ENCODE data around the gene ABCD1. TPM values are rescaled to one million over a fixed set of nuclear protein-coding genes. Genes with fewer than 3 reads are reported as not detected.

Gene ABCD1
- total RNA-seq, 3 donors from 2014 or later: 10.2 to 27.8 (median 10.5) TPM

DNA sequence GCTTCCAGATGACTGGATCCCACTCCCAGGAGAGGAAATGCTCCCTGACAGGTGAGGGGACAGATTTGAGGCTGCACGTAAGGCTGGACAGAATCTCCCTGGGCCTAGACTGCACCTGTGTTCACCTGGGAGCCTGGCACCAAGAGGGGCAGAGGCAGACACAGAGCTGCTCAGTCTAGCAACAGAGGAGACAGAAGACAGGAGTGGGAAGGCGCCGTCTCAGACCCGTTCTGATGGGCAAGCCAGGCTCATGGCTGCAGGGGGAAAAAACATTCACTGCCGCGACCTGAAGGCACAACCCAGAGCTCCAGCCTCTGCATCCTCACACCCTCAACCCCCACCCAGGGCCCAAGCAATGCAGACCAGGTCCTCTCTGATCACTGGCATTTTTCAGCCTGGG lies 17.2 kb upstream of the ABCD1 start:
- Histone ChIP-seq H3K27me3 (peaks cover 3 to 13% of the 10 kb centered on the region in 2 donors), H3K4me1 (no peaks in the 10 kb centered on the region), H3K27ac (no peak overlapping the region), H3K4me3 (no peak overlapping the region), H3K36me3 (no peaks in the 10 kb centered on the region), H3K9me3 (no peaks in the 10 kb centered on the region)
- no peak for DNase-seq (ENCODE audit: low spot score in 2 of 2)
- intact Hi-C loops (cut with DNase I; ENCODE audit: low total_unique reads): no loop called here
- TF ChIP-seq POLR2AphosphoS5 (IDR thresholded peaks at IDR 0.05) (no peak), POLR2A (IDR thresholded peaks at IDR 0.05) (no peak)
- TF ChIP-seq, protein P1, sequence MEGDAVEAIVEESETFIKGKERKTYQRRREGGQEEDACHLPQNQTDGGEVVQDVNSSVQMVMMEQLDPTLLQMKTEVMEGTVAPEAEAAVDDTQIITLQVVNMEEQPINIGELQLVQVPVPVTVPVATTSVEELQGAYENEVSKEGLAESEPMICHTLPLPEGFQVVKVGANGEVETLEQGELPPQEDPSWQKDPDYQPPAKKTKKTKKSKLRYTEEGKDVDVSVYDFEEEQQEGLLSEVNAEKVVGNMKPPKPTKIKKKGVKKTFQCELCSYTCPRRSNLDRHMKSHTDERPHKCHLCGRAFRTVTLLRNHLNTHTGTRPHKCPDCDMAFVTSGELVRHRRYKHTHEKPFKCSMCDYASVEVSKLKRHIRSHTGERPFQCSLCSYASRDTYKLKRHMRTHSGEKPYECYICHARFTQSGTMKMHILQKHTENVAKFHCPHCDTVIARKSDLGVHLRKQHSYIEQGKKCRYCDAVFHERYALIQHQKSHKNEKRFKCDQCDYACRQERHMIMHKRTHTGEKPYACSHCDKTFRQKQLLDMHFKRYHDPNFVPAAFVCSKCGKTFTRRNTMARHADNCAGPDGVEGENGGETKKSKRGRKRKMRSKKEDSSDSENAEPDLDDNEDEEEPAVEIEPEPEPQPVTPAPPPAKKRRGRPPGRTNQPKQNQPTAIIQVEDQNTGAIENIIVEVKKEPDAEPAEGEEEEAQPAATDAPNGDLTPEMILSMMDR (IDR thresholded peaks at IDR 0.05): no peak

DNA sequence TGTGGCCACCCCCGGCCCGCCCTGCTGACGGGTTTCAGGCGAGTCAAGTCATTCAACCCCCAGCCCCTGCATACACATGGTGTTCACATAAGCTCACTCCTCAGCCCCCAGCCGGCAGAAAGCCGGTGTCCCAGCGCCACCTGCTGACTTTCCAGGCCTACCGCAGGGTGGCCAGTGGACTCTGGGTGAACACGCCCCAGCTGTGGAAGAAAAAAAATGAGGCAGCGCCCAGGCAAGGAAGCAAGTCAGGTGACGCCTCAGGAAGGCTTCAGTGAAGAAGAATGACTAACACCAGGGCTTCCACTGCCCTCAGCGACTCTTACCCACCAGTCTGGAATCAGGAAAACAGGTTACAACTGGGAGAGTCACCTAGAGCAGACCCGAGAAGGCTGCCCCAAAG lies 16.2 kb upstream of the ABCD1 start:
- intact Hi-C loops (cut with DNase I; ENCODE audit: low total_unique reads): no loop called here
- no peaks in the 10 kb centered on the region for H3K36me3 ChIP-seq
- no peak overlapping the region for H3K4me3 ChIP-seq
- DNase-seq (ENCODE audit: low spot score in 2 of 2): peak in 1 of 2 donors; percentile 61
- peaks cover 0 to 13% of the 10 kb centered on the region in 2 donors for H3K27me3 ChIP-seq
- TF ChIP-seq, protein P1 (IDR thresholded peaks at IDR 0.05): peak; percentile 34 to 60 (median 47)
- TF ChIP-seq POLR2A (IDR thresholded peaks at IDR 0.05): no peak
- TF ChIP-seq POLR2AphosphoS5 (IDR thresholded peaks at IDR 0.05): no peak
- H3K27ac ChIP-seq: peak overlapping the region in 1 of 2 donors; percentile 63
- H3K4me1 ChIP-seq: no peaks in the 10 kb centered on the region
- H3K9me3 ChIP-seq: no peaks in the 10 kb centered on the region

DNA sequence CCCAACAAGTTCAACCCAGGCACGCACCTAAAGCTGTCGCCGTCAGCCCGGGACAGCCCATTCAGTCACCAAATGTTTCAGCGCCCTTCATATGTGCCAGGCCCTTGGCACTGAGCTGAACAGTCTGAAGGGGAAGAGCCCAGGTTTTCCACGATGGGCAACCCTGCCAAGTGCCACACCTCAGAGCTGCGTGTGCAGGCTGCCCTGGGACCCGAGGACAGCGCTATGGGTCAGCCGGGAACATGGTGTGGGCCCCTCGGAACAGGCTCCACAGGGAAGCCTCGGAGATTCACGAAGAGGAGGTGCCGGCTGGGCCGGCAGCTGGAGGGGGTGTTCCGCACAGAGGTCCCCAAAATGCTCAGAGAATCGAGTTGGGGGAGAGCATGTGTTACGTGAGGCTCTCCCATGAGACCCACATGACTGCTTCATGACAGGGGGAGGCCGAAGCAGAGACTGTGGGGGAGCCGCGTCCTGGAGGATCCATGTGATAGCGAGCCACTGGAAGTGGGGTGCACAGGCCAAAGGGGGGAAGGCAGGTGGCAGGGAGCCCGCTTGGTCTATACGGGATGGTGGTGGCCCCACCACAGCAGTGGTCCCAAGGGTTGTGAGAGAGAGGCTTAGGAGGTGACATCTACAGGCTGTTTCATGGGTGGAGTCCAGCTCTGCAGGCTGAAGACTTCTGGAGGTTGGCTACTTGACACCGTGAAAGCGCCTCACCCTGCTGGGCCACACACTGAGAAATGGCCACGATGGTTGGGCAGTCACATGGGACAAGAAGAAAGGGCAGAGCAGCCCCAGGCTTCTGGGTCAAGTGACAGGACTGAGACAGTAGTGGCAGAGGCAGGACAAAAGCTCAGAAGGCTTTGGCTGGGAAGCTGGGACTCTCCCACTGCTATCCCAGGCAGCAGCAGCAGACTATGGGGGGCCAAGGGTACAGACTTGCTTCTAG lies 14.7 kb upstream of the ABCD1 start:
- H3K27me3 ChIP-seq: peaks cover 0 to 13% of the 10 kb centered on the region in 2 donors
- H3K4me3 ChIP-seq: no peak overlapping the region
- H3K36me3 ChIP-seq: no peaks in the 10 kb centered on the region
- H3K9me3 ChIP-seq: no peaks in the 10 kb centered on the region
- H3K4me1 ChIP-seq: no peaks in the 10 kb centered on the region
- intact Hi-C loops (cut with DNase I; ENCODE audit: low total_unique reads): no loop called here
- TF ChIP-seq POLR2AphosphoS5 (IDR thresholded peaks at IDR 0.05): no peak
- TF ChIP-seq POLR2A (IDR thresholded peaks at IDR 0.05): no peak
- TF ChIP-seq, protein P1 (IDR thresholded peaks at IDR 0.05): no peak
- H3K27ac ChIP-seq: no peak overlapping the region
- DNase-seq (ENCODE audit: low spot score in 2 of 2): no peak

DNA sequence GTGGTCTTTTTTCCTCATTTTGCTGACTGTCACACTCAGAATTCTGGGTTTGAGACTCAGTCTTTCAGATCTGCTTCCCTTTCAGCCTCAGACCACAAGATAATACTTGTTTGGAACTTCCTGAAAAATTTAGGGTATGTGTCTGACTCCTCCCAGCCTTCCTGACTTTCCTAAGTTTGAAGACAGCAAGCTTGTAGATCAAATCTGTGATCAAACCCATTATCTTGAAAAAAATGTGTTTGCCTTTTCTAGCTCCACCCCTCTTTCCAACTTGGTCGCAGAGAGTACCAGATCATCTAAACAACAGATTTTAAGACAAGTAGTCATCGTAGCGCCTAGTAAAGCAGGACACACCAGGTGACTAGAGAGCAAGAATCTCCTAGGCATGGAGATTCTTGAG lies 10.4 kb upstream of the ABCD1 start:
- H3K9me3 ChIP-seq: no peaks in the 10 kb centered on the region
- no peak for DNase-seq (ENCODE audit: low spot score in 2 of 2)
- TF ChIP-seq POLR2AphosphoS5 (IDR thresholded peaks at IDR 0.05): no peak
- H3K36me3 ChIP-seq: no peaks in the 10 kb centered on the region
- H3K4me3 ChIP-seq: no peak overlapping the region
- H3K4me1 ChIP-seq: no peaks in the 10 kb centered on the region
- intact Hi-C loops (cut with DNase I; ENCODE audit: low total_unique reads): no loop called here
- H3K27ac ChIP-seq: no peak overlapping the region
- peaks cover 0 to 9% of the 10 kb centered on the region in 2 donors for H3K27me3 ChIP-seq

DNA sequence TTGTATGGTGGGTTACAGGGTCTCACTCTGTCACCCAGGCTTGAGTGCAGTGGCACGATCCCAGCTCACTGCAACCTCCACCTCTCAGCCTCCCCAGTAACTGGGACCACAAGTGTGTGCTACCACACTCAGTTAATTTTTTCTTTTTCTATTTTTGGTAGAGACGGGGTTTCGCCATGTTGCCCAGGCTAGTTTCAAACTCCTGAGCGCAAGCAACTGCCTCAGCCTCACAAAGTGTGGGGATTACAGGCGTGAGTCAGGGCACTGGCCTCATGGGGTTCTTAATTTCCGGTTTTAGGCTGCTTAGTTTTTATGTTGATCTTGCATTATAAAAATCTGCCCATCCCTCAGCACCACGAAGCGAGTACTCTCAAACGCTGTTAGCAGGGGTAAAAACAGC lies 7.2 kb upstream of the ABCD1 start:
- no peak for DNase-seq (ENCODE audit: low spot score in 2 of 2)
- Histone ChIP-seq H3K9me3 (no peaks in the 10 kb centered on the region), H3K4me3 (no peak overlapping the region), H3K27me3 (peaks cover 0 to 17% of the 10 kb centered on the region in 2 donors), H3K27ac (no peak overlapping the region), H3K36me3 (no peaks in the 10 kb centered on the region), H3K4me1 (no peaks in the 10 kb centered on the region)
- no peak for TF ChIP-seq POLR2AphosphoS5 (IDR thresholded peaks at IDR 0.05)
- TF ChIP-seq, protein P1 (IDR thresholded peaks at IDR 0.05): no peak
- no peak for TF ChIP-seq POLR2A (IDR thresholded peaks at IDR 0.05)
- intact Hi-C loops (cut with DNase I; ENCODE audit: low total_unique reads): no loop called here

Measured in breast epithelium (tissue), 4 donors.